Smooth muscle cell (in vitro differentiated cells): ENCODE results near the gene BICDL1. TPM values are rescaled to one million over a fixed set of nuclear protein-coding genes. Genes with fewer than 3 reads are reported as not detected.

ENCODE experiments used
- DNase-seq: peaks from one replicate; lab custom pipeline; 2025; ENCODE audit not compliant: unreplicated experiment; lab: John Stamatoyannopoulos, UW
- H2AFZ ChIP-seq: fragments of 200-600 bp; sonication (generic); 2 replicates; pipeline ENCODE4 v1.6.0; 2016; ENCODE audit warnings: antibody characterized with exemption, low read depth, mild to moderate bottlenecking
- H3F3A ChIP-seq: fragments of 200-600 bp; sonication (generic); 2 replicates; pipeline ENCODE4 v1.6.0; 2017; ENCODE audit warnings: antibody characterized with exemption, low read depth
- H3K27ac ChIP-seq: fragments of 200-600 bp; sonication (generic); 2 replicates; pipeline ENCODE4 v1.5.1; 2016; ENCODE audit warnings: low read depth, mild to moderate bottlenecking
- H3K27me3 ChIP-seq: fragments of 200-600 bp; sonication (generic); 2 replicates; pipeline ENCODE4 v1.6.1; 2016; ENCODE audit warnings: low read depth, mild to moderate bottlenecking
- H3K36me3 ChIP-seq: fragments of 200-600 bp; sonication (generic); 2 replicates; pipeline ENCODE4 v1.5.1; 2016; ENCODE audit warnings: low read depth
- H3K4me1 ChIP-seq: fragments of 200-600 bp; sonication (generic); 2 replicates; pipeline ENCODE4 v1.5.1; 2016; ENCODE audit warnings: low read depth
- H3K4me2 ChIP-seq: fragments of 200-600 bp; sonication (generic); 2 replicates; pipeline ENCODE4 v1.6.0; 2016; ENCODE audit warnings: mild to moderate bottlenecking
- H3K4me3 ChIP-seq: fragments of 200-600 bp; sonication (generic); 2 replicates; pipeline ENCODE4 v1.5.1; 2016; ENCODE audit warnings: mild to moderate bottlenecking
- H3K79me2 ChIP-seq: fragments of 200-600 bp; sonication (generic); 2 replicates; pipeline ENCODE4 v1.6.0; 2016; ENCODE audit warnings: low read depth, mild to moderate bottlenecking
- H3K9ac ChIP-seq: fragments of 200-600 bp; sonication (generic); 2 replicates; pipeline ENCODE4 v1.6.0; 2016; ENCODE audit warnings: low read depth
- H3K9me3 ChIP-seq: fragments of 200-600 bp; sonication (generic); replicated peaks from 2 replicates; pipeline ENCODE4 v1.5.1; 2016; ENCODE audit warnings: low read depth
- H4K20me1 ChIP-seq: fragments of 200-600 bp; sonication (generic); 2 replicates; pipeline ENCODE4 v1.6.0; 2016; ENCODE audit warnings: low read depth
- CTCF ChIP-seq: fragments of 200-600 bp; sonication (generic); IDR thresholded peaks from 2 replicates; pipeline ENCODE4 v1.5.1; 2017; ENCODE audit warnings: borderline replicate concordance, mild to moderate bottlenecking, antibody characterized with exemption; ENCODE audit not compliant: insufficient read depth, poor library complexity, severe bottlenecking
- WGBS: methylation state at CpG from one replicate; pipeline ENCODE4 v1.1.7; 2016; ENCODE audit warnings: low lambda C conversion rate; 5-methylcytosine and 5-hydroxymethylcytosine counted together
- polyA plus RNA-seq: library from polyadenylated mRNA; unstranded; fragments of >200 nt; fragmentation: Nextera tagmentation; extraction: Ambion mirVana; gene quantifications from 2 replicates; pipeline ENCODE4 v1.2.1, GENCODE V29; 2016
- total RNA-seq: library from RNA; depleted of rRNA; stranded (reverse); fragments of >200 nt; gene quantifications from 2 replicates; pipeline ENCODE4 v1.2.3, GENCODE V29; 2014

Gene BICDL1
- total and polyA plus RNA-seq, 2 experiments from 2014 or later: 0.43 to 1.7 TPM

GRCh38 chr12:120064054-120064940 lies 75.3 kb downstream of the BICDL1 start:
- no peak overlapping the region for H2AFZ ChIP-seq
- DNase-seq: no peak
- WGBS: 77% methylated on average over 16 of the region's 16 CpGs
- H3K27ac ChIP-seq: no peak overlapping the region
- no peak overlapping the region for H3K4me2 ChIP-seq
- H4K20me1 ChIP-seq: no peaks in the 10 kb centered on the region
- no peaks in the 10 kb centered on the region for H3K79me2 ChIP-seq
- H3K9me3 ChIP-seq: no peaks in the 10 kb centered on the region
- H3K4me3 ChIP-seq: no peak overlapping the region
- H3K4me1 ChIP-seq: no peaks in the 10 kb centered on the region
- no peak overlapping the region for H3K9ac ChIP-seq
- no peak for TF ChIP-seq CTCF
- H3F3A ChIP-seq: no peaks in the 10 kb centered on the region
- H3K27me3 ChIP-seq: no peaks in the 10 kb centered on the region
- no peaks in the 10 kb centered on the region for H3K36me3 ChIP-seq

- Histone ChIP-seq H3K27me3 (no peaks in the 10 kb centered on the region), H3K27ac (no peak overlapping the region), H3K9me3 (no peaks in the 10 kb centered on the region), H3K4me1 (no peaks in the 10 kb centered on the region), H3K4me3 (no peak overlapping the region), H3K9ac (no peak overlapping the region), H3F3A (no peaks in the 10 kb centered on the region), H2AFZ (no peak overlapping the region), H3K4me2 (no peak overlapping the region), H3K36me3 (no peaks in the 10 kb centered on the region), H3K79me2 (no peaks in the 10 kb centered on the region), H4K20me1 (no peaks in the 10 kb centered on the region)
- no peak for DNase-seq
- WGBS: 95% methylated on average over 1 of the region's 1 CpG
- TF ChIP-seq CTCF: no peak
Measured at GRCh38 chr12:120065472-120065871, 76.4 kb downstream of the BICDL1 start.

GRCh38 chr12:120066341-120066740 lies 77.3 kb downstream of the BICDL1 start:
- no peak for DNase-seq
- no peak overlapping the region for H3K4me2 ChIP-seq
- H4K20me1 ChIP-seq: no peaks in the 10 kb centered on the region
- H3K36me3 ChIP-seq: no peaks in the 10 kb centered on the region
- H2AFZ ChIP-seq: no peak overlapping the region
- no peak overlapping the region for H3K9ac ChIP-seq
- WGBS: 47% methylated on average over 2 of the region's 2 CpGs
- no peaks in the 10 kb centered on the region for H3F3A ChIP-seq
- no peak overlapping the region for H3K27ac ChIP-seq
- no peaks in the 10 kb centered on the region for H3K27me3 ChIP-seq
- no peaks in the 10 kb centered on the region for H3K4me1 ChIP-seq
- no peaks in the 10 kb centered on the region for H3K9me3 ChIP-seq
- TF ChIP-seq CTCF: no peak
- no peak overlapping the region for H3K4me3 ChIP-seq
- H3K79me2 ChIP-seq: no peaks in the 10 kb centered on the region
